H1 (cell line): ENCODE data around the gene TRMT10A. TPM values are rescaled to one million over a fixed set of nuclear protein-coding genes. Genes with fewer than 3 reads are reported as not detected.

Experiments
- CTCF ChIA-PET: fragments of 300-600 bp; sonication (Branson Sonifier 250); formaldehyde crosslinking; loops from one replicate; lab custom pipeline; 2021; ENCODE audit not compliant: partially characterized antibody; lab: Charles Lee
- POLR2A ChIA-PET: fragments of 300-600 bp; sonication (Branson Sonifier 250); formaldehyde crosslinking; loops from one replicate; lab custom pipeline; 2021; ENCODE audit warnings: inconsistent platforms; ENCODE audit not compliant: partially characterized antibody; lab: Charles Lee
- DNase-seq, 2 experiments: peaks; one replicate each; pipeline versions ENCODE4 v3.0.0 to v3.0.0-alpha.2; 2010 to 2022; ENCODE audit warnings: low spot score in 2 of 2, low read depth in 1 of 2, mixed read lengths in 1 of 2
- FAIRE-seq: peaks from 2 replicates; lab custom pipeline; 2011; peaks lifted over from hg19 to GRCh38; lab: Jason Lieb, UNC
- H2AFZ ChIP-seq: 2 replicates; pipeline ENCODE4 v1.8.1; 2012; ENCODE audit warnings: low read length, inconsistent platforms
- H2AK5ac ChIP-seq: 2 replicates; pipeline ENCODE4 v1.6.1; 2013; ENCODE audit warnings: low read depth, low read length
- H2BK120ac ChIP-seq: replicated peaks from 2 replicates; pipeline ENCODE3; 2013; ENCODE audit warnings: low read depth, low read length, inconsistent platforms
- H2BK12ac ChIP-seq: 2 replicates; pipeline ENCODE4 v1.6.1; 2013; ENCODE audit warnings: low read depth, low read length
- H2BK15ac ChIP-seq: 2 replicates; pipeline ENCODE4 v1.6.1; 2013; ENCODE audit warnings: low read length
- H2BK20ac ChIP-seq: 2 replicates; pipeline ENCODE4 v1.6.1; 2013; ENCODE audit warnings: low read length
- H2BK5ac ChIP-seq: 2 replicates; pipeline ENCODE4 v1.6.1; 2013; ENCODE audit warnings: low read depth, low read length
- H3K14ac ChIP-seq: 2 replicates; pipeline ENCODE4 v1.6.1; 2013; ENCODE audit warnings: inconsistent platforms; ENCODE audit not compliant: insufficient read length
- H3K18ac ChIP-seq: 2 replicates; pipeline ENCODE4 v1.6.1; 2013; ENCODE audit warnings: low read length; ENCODE audit errors: extremely low read depth
- H3K23ac ChIP-seq: 2 replicates; pipeline ENCODE4 v1.6.1; 2013; ENCODE audit warnings: inconsistent platforms; ENCODE audit not compliant: insufficient read length
- H3K23me2 ChIP-seq: 2 replicates; pipeline ENCODE4 v1.6.1; 2013; ENCODE audit warnings: low read depth, low read length
- H3K27ac ChIP-seq: 2 replicates; pipeline ENCODE4 v1.6.1; 2011; ENCODE audit warnings: low read depth, low read length, inconsistent platforms
- H3K27me3 ChIP-seq, 4 experiments: replicated peaks in 1 of 4; 1 replicate in 1 of 4; 2 replicates in 3 of 4; pipeline versions ENCODE4 v1.6.1 to v1.8.1; 2011 to 2013; ENCODE audit warnings: low read length in 3 of 4, mild to moderate bottlenecking in 3 of 4, inconsistent platforms in 2 of 4, mixed read lengths in 2 of 4, moderate library complexity in 1 of 4; ENCODE audit not compliant: control insufficient read depth in 3 of 4, insufficient read depth in 3 of 4; ENCODE audit errors: extremely low read depth in 1 of 4
- H3K36me3 ChIP-seq, 4 experiments: 2 replicates each; pipeline versions ENCODE4 v1.6.1 to v1.8.1; 2011 to 2013; ENCODE audit warnings: mild to moderate bottlenecking in 4 of 4, low read length in 3 of 4, moderate library complexity in 2 of 4, control low read depth in 1 of 4, inconsistent platforms in 1 of 4; ENCODE audit not compliant: insufficient read depth in 4 of 4, control insufficient read depth in 2 of 4
- H3K4ac ChIP-seq: replicated peaks from 2 replicates; pipeline ENCODE3; 2013; ENCODE audit warnings: low read length, low read depth, mixed read lengths, inconsistent platforms; ENCODE audit not compliant: insufficient read length
- H3K4me1 ChIP-seq, 4 experiments: replicated peaks in 1 of 4; 1 replicate in 1 of 4; 2 replicates in 3 of 4; pipeline versions ENCODE4 v1.6.1 to v1.8.1; 2011 to 2013; ENCODE audit warnings: low read length in 3 of 4, inconsistent platforms in 2 of 4, mixed read lengths in 1 of 4; ENCODE audit not compliant: insufficient read depth in 4 of 4, control insufficient read depth in 3 of 4
- H3K4me2 ChIP-seq, 2 experiments: 2 replicates each; pipeline versions ENCODE4 v1.6.1 to v1.8.1; 2011 to 2013; ENCODE audit warnings: low read depth in 2 of 2, low read length in 2 of 2, control low read depth in 1 of 2, inconsistent platforms in 1 of 2, mild to moderate bottlenecking in 1 of 2; ENCODE audit not compliant: insufficient read depth in 1 of 2
- H3K4me3 ChIP-seq, 4 experiments: fragments of 200-600, 300-600 bp in 1 of 4; sonication (generic), shearing (Covaris generic), sonication (Bioruptor Twin) in 1 of 4; 2 replicates each; pipeline versions ENCODE4 v1.5.1 to v1.8.1; 2011 to 2016; ENCODE audit warnings: low read length in 4 of 4, low read depth in 3 of 4, control low read depth in 2 of 4, inconsistent platforms in 2 of 4, mild to moderate bottlenecking in 2 of 4, mixed read lengths in 1 of 4, moderate library complexity in 1 of 4; ENCODE audit not compliant: insufficient read depth in 2 of 4; ENCODE audit errors: extremely low read depth in 1 of 4
- H3K56ac ChIP-seq: replicated peaks from 2 replicates; pipeline ENCODE3; 2013; ENCODE audit warnings: low read depth, mild to moderate bottlenecking, mixed read lengths, low read length, inconsistent platforms; ENCODE audit not compliant: insufficient read length
- H3K79me1 ChIP-seq: 2 replicates; pipeline ENCODE4 v1.6.1; 2013; ENCODE audit warnings: low read depth, low read length, control low read depth
- H3K79me2 ChIP-seq, 2 experiments: 2 replicates each; pipeline versions ENCODE4 v1.6.1 to v1.8.1; 2012 to 2013; ENCODE audit warnings: low read length in 2 of 2, mild to moderate bottlenecking in 2 of 2, inconsistent platforms in 1 of 2; ENCODE audit not compliant: insufficient read depth in 2 of 2, control insufficient read depth in 1 of 2
- H3K9ac ChIP-seq, 4 experiments: replicated peaks in 1 of 4; 1 replicate in 1 of 4; 2 replicates in 3 of 4; pipeline versions ENCODE4 v1.6.1 to v1.8.1; 2011 to 2013; ENCODE audit warnings: low read depth in 3 of 4, low read length in 3 of 4, control low read depth in 2 of 4, mild to moderate bottlenecking in 2 of 4, moderate library complexity in 2 of 4, inconsistent platforms in 1 of 4; ENCODE audit errors: extremely low read depth in 1 of 4
- H3K9me3 ChIP-seq, 2 experiments: 2 replicates each; pipeline versions ENCODE4 v1.6.1 to v1.8.1; 2012 to 2013; ENCODE audit warnings: mild to moderate bottlenecking in 2 of 2, moderate library complexity in 2 of 2, control low read depth in 1 of 2, inconsistent platforms in 1 of 2, low read depth in 1 of 2, low read length in 1 of 2, mixed read lengths in 1 of 2; ENCODE audit not compliant: insufficient read depth in 2 of 2
- H4K20me1 ChIP-seq, 2 experiments: replicated peaks in 1 of 2; 2 replicates each; pipeline versions ENCODE3 to v1.8.1; 2011 to 2013; ENCODE audit warnings: inconsistent platforms in 2 of 2, low read length in 2 of 2, mild to moderate bottlenecking in 1 of 2; ENCODE audit not compliant: insufficient read depth in 2 of 2, control insufficient read depth in 1 of 2
- H4K5ac ChIP-seq: 2 replicates; pipeline ENCODE4 v1.6.1; 2013; ENCODE audit warnings: low read length, low read depth, mixed read lengths, inconsistent platforms; ENCODE audit not compliant: insufficient read length
- H4K8ac ChIP-seq: 2 replicates; pipeline ENCODE4 v1.8.0; 2013; ENCODE audit warnings: mild to moderate bottlenecking, moderate library complexity, low read length, inconsistent platforms; ENCODE audit not compliant: insufficient read depth; ENCODE audit errors: extremely low read depth
- H4K91ac ChIP-seq: replicated peaks from 2 replicates; pipeline ENCODE3; 2013; ENCODE audit warnings: low read length, mixed read lengths, inconsistent platforms; ENCODE audit not compliant: insufficient read length
- EZH2 ChIP-seq: fragments of 200-600 bp; sonication (generic); IDR thresholded peaks from 2 replicates; pipeline ENCODE4 v1.7.1; 2012; ENCODE audit warnings: low read depth, mild to moderate bottlenecking, moderate library complexity, low read length, inconsistent platforms; ENCODE audit not compliant: severe bottlenecking
- SP4 ChIP-seq: IDR thresholded peaks from 2 replicates; pipeline ENCODE4 v1.6.1; 2012; ENCODE audit warnings: low read length, inconsistent platforms
- WGBS, 2 experiments: shearing (Covaris generic) in 1 of 2; methylation state at CpG; one replicate each; pipeline versions ENCODE4 v1.1.6 to v1.1.7; 2013 to 2015; ENCODE audit warnings: low lambda C conversion rate in 2 of 2, mixed read lengths in 2 of 2, inconsistent platforms in 1 of 2, low coverage in 1 of 2, missing lambda C conversion rate in 1 of 2; ENCODE audit not compliant: insufficient replicate concordance in 2 of 2, insufficient coverage in 1 of 2, insufficient read length in 1 of 2; ENCODE audit errors: extremely low coverage in 1 of 2, missing lambda C conversion rate in 1 of 2; 5-methylcytosine and 5-hydroxymethylcytosine counted together
- polyA plus RNA-seq, 7 experiments: library from polyadenylated mRNA; depleted of rRNA in 3 of 7; stranded (reverse) in 5 of 7; unstranded in 2 of 7; fragments of >200 nt in 5 of 7; fragments of 200-250 nt in 2 of 7; gene quantifications; 1 replicate in 5 of 7; 2 replicates in 1 of 7; 4 replicates in 1 of 7; pipeline versions ENCODE4 v1.2.1 to v1.2.3, GENCODE V29; 2011 to 2013; ENCODE audit warnings: missing spikeins in 2 of 7, mixed read lengths in 2 of 7
- total RNA-seq: library from RNA; stranded (reverse); fragmentation: NEBNext Ultra II Directional; extraction: Animal tissue kit (Norgen Biotek cat#: 25700); gene quantifications from 2 replicates; pipeline ENCODE4 v1.2.1, GENCODE V29; 2021

Gene TRMT10A
- total and polyA plus RNA-seq, 2 of the 8 experiments (the other 6 are each of a cell fraction or from before 2014, with no cell fraction given): 1.5 to 3.8 TPM

- Histone ChIP-seq H3K4me3 (no peak overlapping the region), H3K36me3 (no peaks in the 10 kb centered on the region), H2BK15ac (no peak overlapping the region), H3K4me2 (no peak overlapping the region), H2BK20ac (no peak overlapping the region), H4K5ac (no peak overlapping the region), H3K9ac (no peak overlapping the region), H4K20me1 (no peaks in the 10 kb centered on the region), H3K56ac (no peak overlapping the region), H4K91ac (no peak overlapping the region), H2BK12ac (no peak overlapping the region), H2AK5ac (no peak overlapping the region), H3K23me2 (no peaks in the 10 kb centered on the region), H3K9me3 (no peaks in the 10 kb centered on the region), H3K4me1 (no peaks in the 10 kb centered on the region), H3K79me2 (no peaks in the 10 kb centered on the region), H2BK120ac (no peak overlapping the region), H2AFZ (no peak overlapping the region), H4K8ac (no peak overlapping the region), H3K27me3 (no peaks in the 10 kb centered on the region), H3K27ac (no peak overlapping the region), H3K14ac (no peak overlapping the region), H3K4ac (no peak overlapping the region), H3K79me1 (no peaks in the 10 kb centered on the region), H2BK5ac (no peak overlapping the region), H3K18ac (no peak overlapping the region), H3K23ac (no peak overlapping the region)
- FAIRE-seq (no peak), DNase-seq (no peak)
- CTCF ChIA-PET: interaction anchor here (0.6 to 1.2 kb wide), 3 partner anchors 9 to 300 kb away, joined by 3 to 4 read pairs (median 3); no protein-coding TSS in a partner anchor
- TF ChIP-seq SP4 (no peak), EZH2 (no peak)
- POLR2A ChIA-PET: no interaction called here
- WGBS, 2 experiments: 83% methylated on average over 2 of the region's 2 CpGs; no CpG with 5 or more reads in 1 of the 2 experiments
Measured at GRCh38 chr4:99506781-99507180, 57.1 kb downstream of the TRMT10A start.
